Adrenal gland (tissue), 12 donors: ENCODE measurements around the gene CNR1. TPM values are rescaled to one million over a fixed set of nuclear protein-coding genes. Genes with fewer than 3 reads are reported as not detected.

Source experiments
- DNase-seq, 7 donors: peaks; one replicate each; pipeline ENCODE4 v3.0.0-alpha.2; 2019 to 2020
- H3K27ac ChIP-seq, 5 donors: fragments of 200-600 bp; sonication (generic) in 4 of 5; 1 replicate in 3 of 5; 2 replicates in 2 of 5; pipeline versions ENCODE4 v1.5.1 to v1.8.0; 2016 to 2020; ENCODE audit warnings: mild to moderate bottlenecking in 1 of 5
- H3K27me3 ChIP-seq: fragments of 200-600 bp; 2 replicates; pipeline ENCODE4 v1.8.0; 2021
- H3K36me3 ChIP-seq, 2 donors: fragments of 200-600 bp; replicated peaks in 1 of 2; 1 replicate in 1 of 2; 2 replicates in 1 of 2; pipeline versions ENCODE4 v1.5.1 to v1.8.0; 2018 to 2022
- H3K4me1 ChIP-seq, 2 donors: fragments of 200-600 bp; replicated peaks in 1 of 2; 1 replicate in 1 of 2; 2 replicates in 1 of 2; pipeline versions ENCODE4 v1.5.1 to v1.8.0; 2018 to 2021
- H3K4me3 ChIP-seq, 4 donors: fragments of 200-600 bp; sonication (generic) in 3 of 4; one replicate each; pipeline ENCODE4 v1.5.1; 2016 to 2018
- H3K9me3 ChIP-seq, 3 donors: fragments of 200-600 bp; sonication (generic) in 1 of 3; replicated peaks in 1 of 3; 1 replicate in 2 of 3; 2 replicates in 1 of 3; pipeline versions ENCODE4 v1.5.1 to v1.8.0; 2016 to 2021
- CTCF ChIP-seq, 6 experiments: fragments of 450-650 bp in 4 of 6; fragments of 200-600 bp in 2 of 6; sonication (generic) in 1 of 6; IDR thresholded peaks; 1 replicate in 5 of 6; 2 replicates in 1 of 6; pipeline versions ENCODE4 v1.5.1 to v1.8.0; 2016 to 2021; ENCODE audit warnings: antibody characterized with exemption in 6 of 6, mild to moderate bottlenecking in 2 of 6, moderate library complexity in 1 of 6
- POLR2A ChIP-seq, 2 donors: fragments of 450-650 bp; IDR thresholded peaks; one replicate each; pipeline ENCODE4 v1.6.1; 2017; ENCODE audit warnings: antibody characterized with exemption in 2 of 2, mild to moderate bottlenecking in 2 of 2, moderate library complexity in 1 of 2
- WGBS, 4 donors: extraction: QIAGEN DNeasy Blood & Tissue Kit in 2 of 4; methylation state at CpG; one replicate each; pipeline versions ENCODE4 v1.1.5 to v1.1.7; 2013 to 2017; 5-methylcytosine and 5-hydroxymethylcytosine counted together
- intact Hi-C, 2 donors: fragments of 100-400 bp; cut with DNase I; formaldehyde crosslinking; loops; one replicate each; pipeline versions ENCODE4 v1.14.1 to v1.15.0; 2022 to 2023
- polyA plus RNA-seq, 3 donors: library from polyadenylated mRNA; stranded (reverse); fragments of 200-250 nt in 2 of 3; fragments of 350-450 nt in 1 of 3; fragmentation: Illumina TruSeq in 1 of 3; extraction: RNeasy Lipid Tissue Mini Kit (QIAGEN cat#74804) in 1 of 3; gene quantifications; one replicate each; pipeline ENCODE4 v1.2.3, GENCODE V29; 2013 to 2014
- total RNA-seq, 9 donors: library from RNA; depleted of rRNA in 4 of 9; stranded (reverse); fragments of >200 nt in 4 of 9; fragments of 120-200 nt in 1 of 9; fragmentation: NEBNext Ultra II Directional in 1 of 9; extraction: Animal tissue kit (Norgen Biotek cat#: 25700) in 1 of 9; gene quantifications; one replicate each; pipeline versions ENCODE4 v1.1.0 to v1.2.4, GENCODE V29; 2013 to 2023
- donor health status: healthy with polysubstance abuse.
- donor health status: Bipolar disorder and iron deficiency.
- donor health status: DM: yes; HTN: yes; CAD: no.
- donor health status: DM: no; HTN: no; CAD: no.
- donor health status: DM: no; HTN: no; CAD: no.
- donor health status: DM: yes; HTN: yes; CAD: no.

Gene CNR1
- total and polyA plus RNA-seq, 12 donors: 0.83 to 38.3 (median 6.9) TPM

GRCh38 chr6:88135578-88136114 lies 30.5 kb downstream of the CNR1 start:
- intact Hi-C loops: no loop called here
- no peaks in the 10 kb centered on the region for H3K4me1 ChIP-seq
- H3K27me3 ChIP-seq: no peaks in the 10 kb centered on the region
- 34 to 65% (median 56%) methylated on average over 5 of the region's 5 CpGs for WGBS, 4 donors
- no peaks in the 10 kb centered on the region for H3K9me3 ChIP-seq
- DNase-seq: no peak
- H3K4me3 ChIP-seq: no peak overlapping the region
- H3K36me3 ChIP-seq: no peaks in the 10 kb centered on the region
- TF ChIP-seq POLR2A (IDR thresholded peaks at IDR 0.05) (no peak), CTCF (IDR thresholded peaks at IDR 0.05) (no peak)
- H3K27ac ChIP-seq: no peak overlapping the region

- no peaks in the 10 kb centered on the region for H3K4me1 ChIP-seq
- WGBS, 4 donors: 84 to 87% (median 86%) methylated on average over 4 of the region's 4 CpGs
- no peaks in the 10 kb centered on the region for H3K36me3 ChIP-seq
- H3K9me3 ChIP-seq: no peaks in the 10 kb centered on the region
- DNase-seq: no peak
- H3K4me3 ChIP-seq: no peak overlapping the region
- no peak overlapping the region for H3K27ac ChIP-seq
- TF ChIP-seq CTCF (IDR thresholded peaks at IDR 0.05): no peak
- TF ChIP-seq POLR2A (IDR thresholded peaks at IDR 0.05): no peak
- intact Hi-C loops: no loop called here
- no peaks in the 10 kb centered on the region for H3K27me3 ChIP-seq
Observed at GRCh38 chr6:88134575-88134974, 31.6 kb downstream of the CNR1 start.

- H3K27me3 ChIP-seq: no peaks in the 10 kb centered on the region
- no peak overlapping the region for H3K27ac ChIP-seq
- no peaks in the 10 kb centered on the region for H3K4me1 ChIP-seq
- H3K4me3 ChIP-seq: no peak overlapping the region
- WGBS, 4 donors: 50 to 61% (median 55%) methylated on average over 1 of the region's 1 CpG
- intact Hi-C loops: no loop called here
- H3K9me3 ChIP-seq: no peaks in the 10 kb centered on the region
- DNase-seq: no peak
- TF ChIP-seq POLR2A (IDR thresholded peaks at IDR 0.05): no peak
- no peak for TF ChIP-seq CTCF (IDR thresholded peaks at IDR 0.05)
- no peaks in the 10 kb centered on the region for H3K36me3 ChIP-seq
Observed at GRCh38 chr6:88133718-88134117, 32.4 kb downstream of the CNR1 start.

GRCh38 chr6:88124925-88125557 lies 41.1 kb downstream of the CNR1 start:
- H3K36me3 ChIP-seq: no peaks in the 10 kb centered on the region
- no peak for DNase-seq
- no peak for TF ChIP-seq POLR2A (IDR thresholded peaks at IDR 0.05)
- no peak for TF ChIP-seq CTCF (IDR thresholded peaks at IDR 0.05)
- no peak overlapping the region for H3K4me3 ChIP-seq
- WGBS, 4 donors: 70 to 76% (median 73%) methylated on average over 3 of the region's 3 CpGs
- no peaks in the 10 kb centered on the region for H3K4me1 ChIP-seq
- intact Hi-C loops: no loop called here
- H3K27me3 ChIP-seq: no peaks in the 10 kb centered on the region
- no peak overlapping the region for H3K27ac ChIP-seq
- H3K9me3 ChIP-seq: no peaks in the 10 kb centered on the region
